NCI-H128 (cell line): ENCODE data around the gene ZDHHC13.

Experiments used
- DNase-seq: peaks from one replicate; lab custom pipeline; 2025; ENCODE audit not compliant: unreplicated experiment; lab: John Stamatoyannopoulos, UW

Gene ZDHHC13

GRCh38 chr11:19164881-19165280 is 47.9 kb downstream of the ZDHHC13 start:
- DNase-seq, result no peak

DNA sequence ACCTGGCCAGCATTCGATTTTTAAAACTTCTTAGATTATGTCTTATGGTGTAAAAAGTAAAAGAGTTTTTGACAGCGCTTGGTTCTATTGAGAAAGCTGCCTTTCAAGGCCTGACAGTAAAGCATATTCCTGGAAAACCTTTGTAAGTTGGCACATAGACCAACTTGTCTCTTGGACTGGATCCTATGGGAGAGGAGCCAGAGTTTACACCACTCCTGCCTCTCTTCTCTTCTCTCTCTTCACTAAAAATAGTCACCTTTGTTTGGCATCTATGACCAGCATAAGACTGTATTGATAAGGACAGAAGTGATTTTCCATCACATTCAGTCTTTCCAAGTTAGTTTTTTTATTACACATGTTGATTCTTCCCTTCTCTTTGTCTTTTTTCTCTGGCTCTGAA is 51.1 kb downstream of the ZDHHC13 start:
- no peak for DNase-seq

- no peak for DNase-seq
Measured at GRCh38 chr11:19173004-19173689, 56.2 kb downstream of the ZDHHC13 start.

DNA sequence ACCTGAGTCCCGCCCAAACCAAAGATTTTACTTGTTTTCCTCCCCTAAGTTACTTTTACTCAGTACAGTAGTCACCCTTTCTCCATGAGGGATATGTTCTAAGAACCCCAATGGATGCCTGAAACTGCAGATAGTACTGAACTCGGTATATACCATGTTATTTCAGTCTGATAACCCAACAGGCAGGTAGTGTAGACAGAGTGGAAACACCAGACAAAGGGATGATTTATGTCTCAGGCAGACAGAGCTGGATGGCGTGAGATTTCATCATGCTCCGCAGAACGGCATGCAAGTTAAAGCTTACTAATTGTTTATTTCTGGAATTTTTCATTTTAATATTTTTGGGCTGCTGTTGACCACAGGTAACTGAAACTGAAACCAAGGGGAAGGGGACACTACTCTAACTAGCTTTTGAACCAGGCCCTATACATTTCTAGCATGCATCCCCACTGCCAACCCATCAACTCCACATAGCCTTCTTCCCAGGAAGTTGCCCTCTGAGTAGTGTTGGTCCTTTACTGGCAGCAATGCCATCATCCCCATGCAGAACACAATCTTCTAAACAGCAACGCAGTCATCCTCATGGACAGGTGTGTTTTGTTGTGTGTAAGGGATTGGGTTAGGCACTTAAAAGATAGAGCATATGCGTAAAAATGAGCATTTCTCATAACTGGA is 57.1 kb downstream of the ZDHHC13 start:
- no peak for DNase-seq

- no peak for DNase-seq
Measured at GRCh38 chr11:19176629-19177186, 59.7 kb downstream of the ZDHHC13 start.

DNA sequence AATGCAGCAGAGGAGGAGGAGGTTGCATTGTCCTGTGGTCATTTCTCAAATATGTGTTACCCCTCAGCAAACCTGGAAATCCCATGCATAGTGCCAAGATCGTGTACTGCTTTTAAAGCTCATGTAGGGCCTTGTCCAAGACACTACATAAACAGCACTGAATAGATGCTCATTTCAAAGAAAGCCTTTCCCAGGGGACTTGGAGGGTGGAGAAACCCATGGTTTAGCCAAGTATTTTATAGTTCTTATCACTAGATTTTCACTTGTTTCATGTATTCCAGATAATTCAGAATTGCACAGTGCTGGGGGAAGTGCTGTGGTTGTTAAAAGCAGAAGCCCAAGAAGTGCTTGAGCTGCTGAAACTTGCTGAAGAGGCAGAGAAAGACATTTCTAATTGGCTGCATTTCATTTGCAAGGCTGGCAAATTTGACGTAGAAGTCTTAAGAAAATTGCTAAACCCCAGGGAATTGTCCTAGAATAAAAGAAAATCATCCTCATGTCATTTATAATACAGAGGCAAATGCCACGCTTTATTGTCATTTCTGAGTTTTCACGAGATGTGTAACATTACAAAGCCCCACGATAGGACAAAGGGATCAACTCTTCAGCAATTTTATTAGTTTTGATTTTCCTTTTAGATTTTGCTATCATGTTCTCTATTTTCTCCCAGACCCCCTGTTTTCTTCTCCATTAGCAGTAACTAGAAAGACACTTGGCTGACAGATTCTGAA is 64.7 kb downstream of the ZDHHC13 start:
- no peak for DNase-seq

DNA sequence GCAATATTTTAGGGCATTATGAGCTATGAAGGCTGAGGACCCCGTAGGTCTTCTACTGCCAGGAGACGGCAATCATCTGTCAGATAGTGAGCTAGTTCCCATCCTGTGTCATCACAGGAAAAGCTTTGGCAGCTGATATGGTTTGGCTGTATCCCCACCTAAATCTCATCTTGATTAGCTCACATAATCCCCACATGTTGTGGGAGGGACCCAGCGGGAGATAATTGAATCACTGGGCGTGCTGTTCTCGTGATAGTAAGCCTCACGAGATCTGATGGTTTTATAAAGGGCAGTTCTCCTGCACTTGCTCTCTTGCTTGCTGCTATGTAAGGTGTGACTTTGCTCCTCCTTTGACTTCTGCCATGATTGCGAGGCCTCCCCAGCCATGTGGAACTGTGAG is 66.7 kb downstream of the ZDHHC13 start:
- no peak for DNase-seq

DNA sequence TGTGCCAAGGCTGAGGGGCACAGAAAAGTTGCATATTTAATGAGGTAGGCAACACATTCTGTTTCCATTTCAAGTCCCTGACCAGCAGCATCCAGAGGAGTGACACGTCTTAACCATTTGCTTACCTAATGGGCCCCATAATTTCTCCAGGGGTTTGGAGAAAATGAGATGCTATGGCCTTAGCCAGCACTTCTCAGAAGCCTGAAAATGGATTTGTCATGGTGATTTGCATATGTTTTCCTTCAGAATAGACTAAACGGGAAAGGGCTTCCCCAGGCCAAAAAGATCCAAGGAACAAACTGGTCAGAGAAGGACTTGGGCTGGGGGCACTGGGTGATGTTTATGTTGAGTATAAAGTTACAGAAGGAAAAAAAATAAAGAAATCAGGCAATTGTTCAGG is 68.1 kb downstream of the ZDHHC13 start:
- DNase-seq, result no peak

GRCh38 chr11:19185516-19186052 is 68.6 kb downstream of the ZDHHC13 start:
- no peak for DNase-seq

DNA sequence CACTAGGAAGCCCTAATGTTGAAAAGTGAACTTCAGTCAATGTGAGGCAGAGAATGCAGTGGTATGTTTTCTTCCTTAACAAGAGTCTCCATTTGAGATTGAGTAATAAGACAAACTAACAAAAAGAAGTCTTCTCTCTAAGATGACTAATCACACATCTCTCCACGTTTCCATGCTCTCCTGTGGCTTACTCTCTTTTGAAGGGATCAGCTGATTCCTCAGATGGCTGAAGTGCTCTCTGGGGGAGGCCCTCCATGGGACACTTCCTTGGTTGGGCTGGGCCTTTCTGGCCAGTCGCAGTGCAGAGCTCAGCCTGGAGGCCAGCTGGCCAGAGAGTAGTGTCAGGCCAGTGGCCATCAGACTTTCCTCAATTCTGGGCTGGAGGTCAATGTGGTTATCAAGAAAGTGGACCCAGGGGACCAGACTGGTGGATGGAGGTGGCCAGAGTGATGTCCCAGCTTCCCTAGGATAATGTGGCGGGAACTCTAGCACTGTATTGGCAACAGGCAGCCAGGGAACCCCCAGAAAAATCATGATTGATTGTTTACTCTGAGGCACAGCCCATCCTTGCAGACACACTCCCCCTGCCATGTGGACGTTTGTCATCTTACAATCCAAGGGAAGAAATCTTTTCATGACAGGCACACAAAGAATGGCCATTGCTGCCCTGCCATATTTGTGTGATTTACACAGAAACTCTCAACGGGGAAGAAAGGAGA is 70.3 kb downstream of the ZDHHC13 start:
- no peak for DNase-seq

- no peak for DNase-seq
Measured at GRCh38 chr11:19187833-19188258, 70.9 kb downstream of the ZDHHC13 start.

DNA sequence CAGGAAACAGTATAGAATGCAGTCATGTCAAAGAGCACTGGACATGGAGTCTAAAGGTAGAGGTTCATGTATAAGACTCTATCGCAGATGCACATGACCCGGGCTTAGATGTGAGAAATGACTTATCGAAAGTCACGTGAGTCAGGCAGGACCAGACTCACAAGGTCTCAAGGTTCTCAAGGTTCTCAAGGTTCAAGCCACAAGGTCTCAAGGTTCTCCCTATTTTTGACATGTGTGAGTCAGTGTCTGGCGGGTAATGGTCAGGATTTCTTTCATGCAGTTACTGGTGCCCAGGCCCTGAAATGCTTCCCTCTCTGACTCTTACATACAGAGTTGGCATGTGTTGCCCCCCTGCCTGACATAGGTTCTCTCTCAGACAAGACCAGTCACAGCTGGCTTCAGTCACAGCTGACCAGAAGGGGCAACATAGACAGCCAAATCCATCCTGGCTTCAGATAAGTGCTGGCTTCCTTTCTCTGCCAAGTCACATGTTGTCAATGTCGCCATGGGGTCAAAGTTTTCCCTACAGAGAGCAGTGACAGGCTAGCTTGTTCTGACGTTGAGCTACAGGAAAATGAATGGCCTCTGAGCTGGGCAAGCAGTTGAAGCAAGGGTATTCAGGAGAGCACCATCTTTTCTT is 74.7 kb downstream of the ZDHHC13 start:
- no peak for DNase-seq

- no peak for DNase-seq
Measured at GRCh38 chr11:19193916-19194315, 76.9 kb downstream of the ZDHHC13 start.

- DNase-seq, result no peak
Measured at GRCh38 chr11:19194620-19195308, 77.8 kb downstream of the ZDHHC13 start.

DNA sequence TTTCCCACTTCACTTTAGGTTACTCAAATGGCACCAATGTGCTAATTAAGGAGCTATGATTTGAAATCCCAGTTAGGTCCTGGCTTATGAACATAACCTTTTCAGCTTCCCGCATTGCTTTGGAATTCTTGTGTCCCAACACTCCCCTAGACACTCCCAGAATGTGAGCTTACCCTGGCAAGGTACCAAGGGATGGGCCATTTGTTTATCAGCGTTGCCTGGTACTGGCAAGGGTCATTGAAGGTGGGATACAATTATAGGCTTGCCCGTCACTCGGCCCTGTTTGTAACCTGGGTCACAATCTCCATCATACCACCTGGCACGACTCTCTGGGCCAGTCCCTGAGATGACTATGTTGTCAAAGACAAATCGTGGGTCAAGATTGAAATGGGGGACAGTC is 79.5 kb downstream of the ZDHHC13 start:
- no peak for DNase-seq

DNA sequence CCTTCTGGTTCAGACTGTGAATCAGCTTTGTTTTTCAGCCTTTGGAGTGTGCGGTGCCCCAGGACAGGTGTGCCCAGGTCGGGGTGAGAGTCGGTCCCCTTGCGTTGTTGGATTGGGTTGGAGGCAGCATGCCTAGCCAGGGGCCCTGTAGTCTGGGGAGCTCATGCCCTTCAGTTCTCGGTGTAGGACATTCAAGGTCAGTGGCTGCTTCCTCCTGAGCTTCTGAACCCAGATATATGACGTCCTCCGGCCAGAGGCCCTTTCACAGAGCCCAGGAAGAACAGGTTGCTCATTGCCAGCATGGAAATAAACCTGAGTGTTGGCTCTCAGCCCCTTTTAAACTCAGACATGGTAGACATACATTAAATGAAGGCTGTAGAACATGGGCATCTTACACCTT is 82.1 kb downstream of the ZDHHC13 start:
- DNase-seq, result no peak

DNA sequence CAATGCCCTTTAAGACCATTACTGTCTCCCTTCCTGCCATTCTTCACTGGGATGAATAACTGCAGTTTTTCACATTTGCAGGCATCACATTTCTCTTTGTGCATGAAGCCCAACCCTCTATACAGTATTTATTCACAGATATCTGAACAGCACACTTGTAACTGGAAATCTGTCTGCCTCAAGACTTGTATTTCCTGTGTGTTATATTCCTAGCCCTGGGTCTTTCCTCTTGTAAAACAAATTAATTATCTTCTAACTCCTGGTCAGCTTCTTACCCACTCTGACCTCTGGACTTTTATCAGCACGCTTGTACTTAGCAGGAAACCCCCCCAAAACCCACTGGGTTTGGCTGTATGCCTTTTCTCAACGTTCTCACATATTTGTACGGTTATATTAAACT is 82.8 kb downstream of the ZDHHC13 start:
- DNase-seq, result no peak

GRCh38 chr11:19200410-19201201 is 83.6 kb downstream of the ZDHHC13 start:
- DNase-seq, result no peak
